22Rv1 (cell line): ENCODE measurements around the gene XPC.

Experiments used
- H3K27ac ChIP-seq: fragments of 450-650 bp; 2 replicates; pipeline ENCODE4 v1.5.1; 2017
- CTCF ChIP-seq: fragments of 450-650 bp; IDR thresholded peaks from 2 replicates; pipeline ENCODE4 v1.5.1; 2017; ENCODE audit warnings: mild to moderate bottlenecking
- ZFX ChIP-seq: fragments of 450-650 bp; IDR thresholded peaks from 2 replicates; pipeline ENCODE4 v1.6.1; 2017; ENCODE audit warnings: antibody characterized with exemption, borderline replicate concordance

Gene XPC

GRCh38 chr3:14132120-14132519 is 46.3 kb downstream of the XPC start:
- no peak overlapping the region for H3K27ac ChIP-seq
- TF ChIP-seq ZFX, result no peak
- TF ChIP-seq CTCF, result no peak

- TF ChIP-seq CTCF, result no peak
- no peak for TF ChIP-seq ZFX
- H3K27ac ChIP-seq, result no peak overlapping the region
Observed at GRCh38 chr3:14131134-14131533, 47.3 kb downstream of the XPC start.

GRCh38 chr3:14130707-14131106 is 47.7 kb downstream of the XPC start:
- no peak for TF ChIP-seq CTCF
- TF ChIP-seq ZFX, result no peak
- H3K27ac ChIP-seq, result no peak overlapping the region

- TF ChIP-seq CTCF (no peak), ZFX (no peak)
- no peak overlapping the region for H3K27ac ChIP-seq
Observed at GRCh38 chr3:14130230-14130629, 48.2 kb downstream of the XPC start.

GRCh38 chr3:14129296-14129695 is 49.1 kb downstream of the XPC start:
- TF ChIP-seq ZFX, result no peak
- no peak for TF ChIP-seq CTCF
- H3K27ac ChIP-seq, result no peak overlapping the region

GRCh38 chr3:14128724-14129123 is 49.7 kb downstream of the XPC start:
- TF ChIP-seq ZFX (no peak), CTCF (no peak)

GRCh38 chr3:14127516-14128161 is 50.8 kb downstream of the XPC start:
- H3K27ac ChIP-seq, result no peak overlapping the region
- TF ChIP-seq CTCF (no peak), ZFX (no peak)

More at GRCh38 chr3:14128724-14129123, 49.7 kb downstream of the XPC start:
- H3K27ac ChIP-seq, result no peak overlapping the region
